SU-DHL-6 (cell line): ENCODE data around the gene RAB10.

Source experiments
- CTCF ChIP-seq: fragments of 200-600 bp; sonication (generic); IDR thresholded peaks from one replicate; pipeline ENCODE4 v1.5.1; 2017; ENCODE audit warnings: antibody characterized with exemption, mild to moderate bottlenecking, low read length, moderate library complexity; ENCODE audit not compliant: insufficient read depth, poor library complexity, severe bottlenecking
- EZH2phosphoT487 ChIP-seq: fragments of 200-600 bp; sonication (generic), shearing (Covaris generic); conservative IDR thresholded peaks from 2 replicates; pipeline ENCODE4 v1.6.1; 2018; ENCODE audit warnings: mild to moderate bottlenecking, antibody characterized with exemption, low read length, moderate library complexity, mixed read lengths

- TF ChIP-seq CTCF: no peak
- no peak for TF ChIP-seq EZH2phosphoT487
These were observed 110.1 kb downstream of the RAB10 start for GRCh38 chr2:26144031-26144430.
